HCT116 (cell line): Measurements from ENCODE around the gene EIF2S3B. TPM values are rescaled to one million over a fixed set of nuclear protein-coding genes. Genes with fewer than 3 reads are reported as not detected.

ENCODE experiments used
- ATAC-seq: fragments of 200-7000 bp; cut with Tn5 transposase; 2 replicates; pipeline ENCODE4 v1.9.1; 2020; ENCODE audit warnings: mild to moderate bottlenecking, moderate library complexity
- BruUV-seq: library from RNA; stranded (reverse); fragments of 400-500 nt; replicated peaks from 2 replicates; lab custom pipeline; 2021; lab: Mats Ljungman, UMichigan
- CTCF ChIA-PET: fragments of 300-600 bp; sonication (Branson Sonifier 250); formaldehyde crosslinking; loops from one replicate; lab custom pipeline; 2021; ENCODE audit warnings: antibody characterized with exemption; lab: Charles Lee
- POLR2A ChIA-PET: fragments of 300-600, 350-600 bp; sonication (Branson Sonifier 250); formaldehyde crosslinking; loops from one replicate; lab custom pipeline; 2021; ENCODE audit warnings: antibody characterized with exemption; lab: Charles Lee
- RAD21 ChIA-PET, 2 experiments: fragments of 300-600 bp; sonication (Branson Sonifier 250); formaldehyde crosslinking; loops; one replicate each; lab custom pipeline; 2023; ENCODE audit warnings: low total read pairs in 2 of 2; ENCODE audit not compliant: uncharacterized antibody in 2 of 2, unreplicated experiment in 2 of 2, low non-redundant PET in 1 of 2; lab: Charles Lee
- DNase-seq: peaks from one replicate; pipeline ENCODE4 v3.0.0-alpha.2; 2010; ENCODE audit warnings: low read depth, low spot score
- H2AFZ ChIP-seq: fragments of 200-600 bp; shearing (Covaris generic), sonication (generic); 2 replicates; pipeline ENCODE4 v1.6.1; 2017; ENCODE audit warnings: low read depth, mixed run types, mixed read lengths, antibody characterized with exemption, low read length; ENCODE audit not compliant: poor library complexity, severe bottlenecking
- H3K27ac ChIP-seq: 2 replicates; pipeline ENCODE4 v1.5.1; 2012; ENCODE audit warnings: low read depth, low read length
- H3K27me3 ChIP-seq: fragments of 200-600 bp; sonication (generic); 2 replicates; pipeline ENCODE4 v1.6.1; 2016; ENCODE audit warnings: mixed run types, low read length, mixed read lengths; ENCODE audit not compliant: insufficient read depth
- H3K36me3 ChIP-seq, 2 experiments: fragments of 200-500 bp in 1 of 2; fragments of 200-600 bp in 1 of 2; sonication (Bioruptor generic) in 1 of 2; sonication (generic) in 1 of 2; 2 replicates each; pipeline versions ENCODE4 v1.5.1 to v1.6.1; 2014 to 2016; ENCODE audit warnings: low read length in 2 of 2, inconsistent platforms in 1 of 2, mixed read lengths in 1 of 2, mixed run types in 1 of 2; ENCODE audit not compliant: insufficient read depth in 2 of 2, control insufficient read depth in 1 of 2
- H3K4me1 ChIP-seq, 2 experiments: fragments of 200-600 bp in 1 of 2; sonication (generic) in 1 of 2; 2 replicates each; pipeline versions ENCODE4 v1.5.1 to v1.6.1; 2012 to 2017; ENCODE audit warnings: low read length in 2 of 2, inconsistent platforms in 1 of 2, mild to moderate bottlenecking in 1 of 2, mixed read lengths in 1 of 2, mixed run types in 1 of 2, moderate library complexity in 1 of 2; ENCODE audit not compliant: insufficient read depth in 2 of 2, control insufficient read depth in 1 of 2
- H3K4me2 ChIP-seq: fragments of 200-600 bp; sonication (generic); 2 replicates; pipeline ENCODE4 v1.6.1; 2017; ENCODE audit warnings: mixed run types, low read length, mixed read lengths
- H3K4me3 ChIP-seq, 2 experiments: fragments of 200-600 bp in 1 of 2; sonication (generic) in 1 of 2; replicated peaks in 1 of 2; 2 replicates each; pipeline ENCODE4 v1.5.1; 2011 to 2016; ENCODE audit warnings: low read length in 2 of 2, control low read depth in 1 of 2, low read depth in 1 of 2, mild to moderate bottlenecking in 1 of 2, mixed read lengths in 1 of 2, mixed run types in 1 of 2
- H3K79me2 ChIP-seq: fragments of 200-600 bp; sonication (generic); 2 replicates; pipeline ENCODE4 v1.6.1; 2017; ENCODE audit warnings: mild to moderate bottlenecking, mixed run types, low read length, moderate library complexity, mixed read lengths; ENCODE audit not compliant: insufficient read depth
- H3K9ac ChIP-seq: fragments of 200-600 bp; sonication (generic); 2 replicates; pipeline ENCODE4 v1.6.1; 2016; ENCODE audit warnings: low read length, mixed read lengths
- H3K9me2 ChIP-seq: fragments of 200-600 bp; sonication (generic), shearing (Covaris generic); 2 replicates; pipeline ENCODE4 v1.6.1; 2017; ENCODE audit warnings: mixed run types, mild to moderate bottlenecking, moderate library complexity; ENCODE audit not compliant: insufficient read depth
- H3K9me3 ChIP-seq, 2 experiments: fragments of 200-500 bp in 1 of 2; fragments of 200-600 bp in 1 of 2; sonication (Bioruptor generic) in 1 of 2; sonication (generic) in 1 of 2; 2 replicates each; pipeline ENCODE4 v1.6.1; 2014 to 2017; ENCODE audit warnings: low read length in 2 of 2, mixed read lengths in 2 of 2, inconsistent platforms in 1 of 2, low read depth in 1 of 2, mild to moderate bottlenecking in 1 of 2, mixed run types in 1 of 2, moderate library complexity in 1 of 2; ENCODE audit not compliant: control insufficient read depth in 1 of 2, insufficient read depth in 1 of 2
- H4K20me1 ChIP-seq: fragments of 200-600 bp; sonication (generic), shearing (Covaris generic); 2 replicates; pipeline ENCODE4 v1.6.1; 2017; ENCODE audit warnings: mixed run types, mild to moderate bottlenecking, moderate library complexity; ENCODE audit not compliant: insufficient read depth
- ATF3 ChIP-seq: IDR thresholded peaks from 2 replicates; pipeline ENCODE4 v1.6.1; 2012
- CBX3 ChIP-seq: IDR thresholded peaks from 2 replicates; pipeline ENCODE4 v1.6.1; 2012; ENCODE audit warnings: low read depth
- CEBPB ChIP-seq: IDR thresholded peaks from 2 replicates; pipeline ENCODE4 v1.6.1; 2012; ENCODE audit warnings: low read depth
- EZH2 ChIP-seq: fragments of 200-600 bp; sonication (generic); IDR thresholded peaks from 2 replicates; pipeline ENCODE4 v1.6.1; 2017; ENCODE audit warnings: antibody characterized with exemption, mixed run types
- FOSL1 ChIP-seq: IDR thresholded peaks from 2 replicates; pipeline ENCODE4 v1.6.1; 2012; ENCODE audit warnings: low read depth
- JUND ChIP-seq: IDR thresholded peaks from 2 replicates; pipeline ENCODE4 v1.6.1; 2012
- MAX ChIP-seq: IDR thresholded peaks from 2 replicates; pipeline ENCODE4 v1.6.1; 2012
- POLR2A ChIP-seq: IDR thresholded peaks from 2 replicates; pipeline ENCODE4 v1.7.0; 2011; ENCODE audit warnings: borderline replicate concordance; ENCODE audit not compliant: insufficient read depth, insufficient read length; ENCODE audit errors: extremely low read depth
- POLR2AphosphoS5 ChIP-seq: IDR thresholded peaks from 2 replicates; pipeline ENCODE4 v1.6.1; 2011; ENCODE audit warnings: mild to moderate bottlenecking, low read depth, low read length, moderate library complexity
- REST ChIP-seq: IDR thresholded peaks from 2 replicates; pipeline ENCODE4 v1.6.1; 2012; ENCODE audit warnings: low read depth
- SP1 ChIP-seq: IDR thresholded peaks from 2 replicates; pipeline ENCODE4 v1.6.1; 2012; ENCODE audit warnings: low read depth
- SRF ChIP-seq: IDR thresholded peaks from 2 replicates; pipeline ENCODE4 v1.6.1; 2012; ENCODE audit warnings: low read depth
- YY1 ChIP-seq: IDR thresholded peaks from 2 replicates; pipeline ENCODE4 v1.6.1; 2011; ENCODE audit warnings: low read length, low read depth, moderate library complexity, mild to moderate bottlenecking; ENCODE audit not compliant: insufficient replicate concordance; ENCODE audit errors: extremely low read depth
- ZFX ChIP-seq: fragments of 450-650 bp; IDR thresholded peaks from 2 replicates; pipeline ENCODE4 v1.6.1; 2017
- intact Hi-C: fragments of 100-400 bp; cut with micrococcal nuclease; formaldehyde crosslinking; loops from 2 replicates; pipeline ENCODE4 v1.10.0; 2022
- total RNA-seq: library from RNA; stranded (reverse); gene quantifications from one replicate; pipeline ENCODE4 v1.2.1, GENCODE V29; 2021; ENCODE audit not compliant: unreplicated experiment

EIF2S3B gene
- total RNA-seq, 1 experiment from 2014 or later, result 1.0 TPM

- ATAC-seq (no peak), DNase-seq (no peak)
- intact Hi-C loops, result no loop called here
- ChIA-PET CTCF (no interaction called here), POLR2A (no interaction called here), RAD21 (no interaction called here)
- BruUV-seq, result no TSS peak
- Histone ChIP-seq H3K4me1 (no peaks in the 10 kb centered on the region), H3K9ac (no peak overlapping the region), H3K27ac (no peak overlapping the region), H3K36me3 (no peaks in the 10 kb centered on the region), H3K9me2 (no peaks in the 10 kb centered on the region), H3K9me3 (no peaks in the 10 kb centered on the region), H3K4me3 (no peak overlapping the region), H2AFZ (peak overlapping the region; percentile 43), H3K27me3 (no peaks in the 10 kb centered on the region), H3K79me2 (no peaks in the 10 kb centered on the region), H4K20me1 (no peaks in the 10 kb centered on the region), H3K4me2 (no peak overlapping the region)
- TF ChIP-seq POLR2AphosphoS5, result no peak
- TF ChIP-seq REST, result no peak
- TF ChIP-seq SP1, result no peak
- no peak for TF ChIP-seq CEBPB
- no peak for TF ChIP-seq ATF3
- TF ChIP-seq YY1, result no peak
- no peak for TF ChIP-seq FOSL1
- TF ChIP-seq MAX, result no peak
- no peak for TF ChIP-seq SRF
- TF ChIP-seq EZH2, result no peak
- no peak for TF ChIP-seq POLR2A
- TF ChIP-seq JUND, result no peak
- TF ChIP-seq ZFX, result no peak
- TF ChIP-seq CBX3, result no peak
Observed at GRCh38 chr12:10528174-10528953, 22.7 kb downstream of the EIF2S3B start.
